Activated CD4-positive, CD25-positive, alpha-beta regulatory T cell treated with anti-CD3 and anti-CD28 coated beads, Interleukin-2, amount 50 U/mL, for 16 hours (primary cell): ENCODE measurements around the gene CYP27A1.
"Not testable (repeated sequence)": the region's sequence is repeated elsewhere in the genome, so short reads cannot be mapped to it uniquely, and the experiment has no call there.

Experiments used
- DNase-seq: peaks from one replicate; pipeline ENCODE4 v3.0.0-alpha.2; 2020; ENCODE audit warnings: low read depth, low spot score

Gene CYP27A1

GRCh38 chr2:218781691-218782527 is at the start of gene CYP27A1:
Gene CYP27A1 (plus strand): TSS chr2:218782147. CDS start chr2:218782183, 36 bp downstream.
- no peak for DNase-seq

- no peak for DNase-seq
Measured at GRCh38 chr2:218732761-218733158, 49.2 kb upstream of the CYP27A1 start.

DNA sequence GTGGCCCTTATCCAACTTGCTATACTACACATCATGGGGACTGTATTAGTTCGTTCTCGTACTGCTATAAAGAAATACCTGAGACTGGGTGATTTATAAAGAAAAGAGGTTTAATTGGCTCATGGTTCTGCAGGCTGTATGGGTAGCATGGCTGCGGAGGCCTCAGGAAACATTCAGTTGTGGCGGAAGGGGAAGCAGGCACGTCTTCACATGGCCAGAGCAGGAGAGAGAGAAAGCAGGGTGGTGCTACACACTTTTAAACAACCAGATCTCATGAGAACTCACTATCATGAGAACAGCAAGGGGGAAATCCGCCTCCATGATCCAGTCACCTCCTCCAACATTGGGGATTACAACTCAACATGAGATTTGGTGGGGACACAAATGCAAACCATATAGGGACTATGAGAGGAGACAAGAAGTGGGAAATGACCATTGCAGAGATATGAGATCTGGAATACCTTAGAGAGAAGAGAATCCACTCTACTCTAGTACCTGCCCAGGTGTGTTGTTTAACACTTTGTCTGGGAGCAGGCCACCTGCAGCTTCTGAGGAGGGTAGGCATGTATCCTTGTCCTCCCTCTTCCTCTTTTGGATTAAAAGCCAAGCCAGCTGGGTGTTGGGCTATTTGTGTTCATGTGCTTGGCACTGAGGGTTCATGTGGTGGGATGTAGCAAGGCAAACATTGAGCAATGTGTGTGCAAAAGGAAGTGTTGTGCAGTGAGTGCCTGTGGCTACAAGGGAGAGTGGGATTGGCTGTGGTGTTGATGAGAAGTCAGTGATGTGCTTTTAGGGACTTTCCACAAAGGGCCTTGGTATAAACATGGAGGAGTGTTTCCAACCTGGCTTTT is 48.6 kb upstream of the CYP27A1 start:
- DNase-seq: no peak

GRCh38 chr2:218734190-218734975 is 47.6 kb upstream of the CYP27A1 start:
- no peak for DNase-seq

GRCh38 chr2:218736531-218736930 is 45.4 kb upstream of the CYP27A1 start:
- no peak for DNase-seq

GRCh38 chr2:218743068-218743467 is 38.9 kb upstream of the CYP27A1 start:
- no peak for DNase-seq

GRCh38 chr2:218744615-218745014 is 37.3 kb upstream of the CYP27A1 start:
- DNase-seq: no peak

DNA sequence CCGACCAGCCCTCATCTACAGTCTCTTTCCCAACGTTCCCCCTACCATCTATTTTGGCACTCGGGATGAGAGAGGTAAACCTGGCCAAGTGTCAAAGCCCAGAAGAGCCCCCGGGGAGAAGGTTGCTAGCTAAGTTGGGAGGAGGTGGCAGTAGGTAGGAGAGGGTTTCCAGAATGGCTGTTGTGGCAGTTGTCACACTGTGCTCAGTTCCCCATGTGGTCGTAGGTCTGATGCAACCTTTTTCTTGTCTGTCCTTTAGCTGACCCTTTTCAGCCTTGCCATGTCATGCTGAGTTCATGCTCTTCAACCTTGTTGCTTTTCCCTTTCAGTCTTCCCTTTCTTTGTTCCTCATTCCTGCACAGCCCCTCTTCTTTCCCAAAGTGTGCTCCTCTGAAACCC is 36.8 kb upstream of the CYP27A1 start:
- no peak for DNase-seq

GRCh38 chr2:218745559-218746469 is 36.1 kb upstream of the CYP27A1 start:
- DNase-seq: no peak

GRCh38 chr2:218746470-218746795 is 35.5 kb upstream of the CYP27A1 start:
- DNase-seq: no peak

GRCh38 chr2:218746960-218747359 is 35.0 kb upstream of the CYP27A1 start:
- no peak for DNase-seq

- no peak for DNase-seq
Measured at GRCh38 chr2:218748741-218749441, 33.1 kb upstream of the CYP27A1 start.

DNA sequence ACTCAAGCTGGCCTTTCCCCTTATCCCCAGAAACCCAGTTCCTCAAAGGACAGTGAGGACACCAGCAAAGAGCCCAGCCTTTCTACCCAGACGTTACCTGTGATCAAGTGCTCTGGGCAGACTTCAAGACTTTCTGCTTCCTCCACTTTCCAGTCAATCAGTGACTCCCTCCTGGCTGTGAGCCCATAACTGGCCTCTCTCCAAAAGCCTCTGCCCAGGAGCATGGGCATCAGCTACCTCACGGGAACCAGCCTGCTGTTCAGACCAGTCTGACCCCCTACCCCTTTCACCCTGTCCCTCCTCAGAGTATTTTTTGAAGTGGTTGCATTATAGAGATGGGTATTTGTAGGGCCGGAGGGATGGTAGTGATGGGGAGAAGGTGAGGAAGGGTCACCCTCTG is 27.7 kb upstream of the CYP27A1 start:
- DNase-seq: no peak

GRCh38 chr2:218754781-218755180 is 27.2 kb upstream of the CYP27A1 start:
- no peak for DNase-seq

- no peak for DNase-seq
Measured at GRCh38 chr2:218755198-218755566, 26.8 kb upstream of the CYP27A1 start.

- DNase-seq: no peak
Measured at GRCh38 chr2:218755567-218756404, 26.2 kb upstream of the CYP27A1 start.

DNA sequence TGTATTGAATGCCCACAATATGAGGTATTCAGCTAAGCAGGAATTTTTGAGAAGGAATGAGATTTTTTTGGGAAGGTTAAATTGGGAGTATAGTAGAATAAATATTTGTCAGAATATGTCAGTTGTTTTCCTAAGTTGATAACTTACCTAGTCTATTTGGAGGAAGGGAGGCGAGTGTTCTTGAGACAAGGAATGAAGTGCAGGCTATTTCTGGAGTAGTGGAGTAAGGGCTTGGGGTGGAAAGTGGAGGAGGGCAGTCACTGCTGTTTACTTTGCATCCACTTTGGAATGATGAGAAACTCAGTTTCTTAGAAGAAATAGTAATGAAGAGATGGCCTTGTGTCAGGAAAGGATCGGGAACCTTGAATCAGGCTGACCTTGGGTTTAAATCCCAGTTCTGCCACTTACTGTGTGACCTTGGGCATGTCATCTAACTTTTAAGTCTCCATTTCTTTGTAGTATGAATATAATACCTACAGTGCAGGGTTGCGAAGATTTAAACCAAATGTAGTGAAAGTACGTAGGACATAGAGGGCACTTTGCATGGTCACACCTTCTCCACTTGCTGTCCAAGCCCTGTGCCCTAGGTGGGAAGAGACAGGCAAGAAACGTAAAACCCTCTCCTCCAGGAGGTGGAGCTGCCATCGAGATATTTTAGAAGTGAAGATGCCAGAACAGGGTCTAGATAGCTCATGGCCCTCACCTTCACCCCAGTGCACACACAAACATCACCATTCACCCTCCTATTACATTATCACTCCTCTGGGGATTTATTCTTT is 25.2 kb upstream of the CYP27A1 start:
- DNase-seq: no peak

GRCh38 chr2:218761795-218762194 is 20.2 kb upstream of the CYP27A1 start:
- DNase-seq: no peak

DNA sequence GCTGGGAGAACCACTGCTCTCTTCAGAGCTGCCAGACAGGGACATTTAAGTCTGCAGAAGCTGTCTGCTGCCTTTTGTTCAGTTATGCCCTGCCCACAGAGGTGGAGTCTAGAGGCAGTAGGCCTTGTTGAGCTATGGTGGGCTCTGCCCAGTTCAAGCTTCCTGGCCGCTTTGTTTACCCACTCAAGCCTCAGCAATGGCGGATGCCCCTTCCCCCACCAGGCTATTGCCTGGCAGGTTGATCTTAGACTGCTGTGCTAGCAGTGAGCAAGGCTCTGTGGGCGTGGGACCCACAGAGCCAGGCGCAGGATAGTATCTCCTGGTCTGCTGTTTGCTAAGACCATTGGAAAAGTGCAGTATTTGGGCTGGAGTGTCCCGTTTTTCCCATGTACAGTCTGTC is 9.2 kb upstream of the CYP27A1 start:
- DNase-seq: not testable (repeated sequence)
